IMR-90 (cell line): Measurements from ENCODE around the gene SSBP3. TPM values are rescaled to one million over a fixed set of nuclear protein-coding genes. Genes with fewer than 3 reads are reported as not detected.

Source experiments
- ATAC-seq: fragments of 200-7000 bp; cut with Tn5 transposase; 2 replicates; pipeline ENCODE4 v1.9.1; 2020; ENCODE audit warnings: low read depth, mild to moderate bottlenecking, moderate library complexity
- BruUV-seq: library from RNA; stranded (reverse); fragments of 400-500 nt; replicated peaks from 2 replicates; lab custom pipeline; 2021; lab: Mats Ljungman, UMichigan
- CTCF ChIA-PET: fragments of 300-600 bp; formaldehyde crosslinking; extraction: SDS; loops from one replicate; lab custom pipeline; 2021; ENCODE audit warnings: antibody characterized with exemption; lab: Yijun Ruan, JAX
- POLR2A ChIA-PET: fragments of 300-600 bp; sonication (Branson Sonifier 250); formaldehyde crosslinking; loops from one replicate; lab custom pipeline; 2022; ENCODE audit warnings: antibody characterized with exemption; ENCODE audit not compliant: unreplicated experiment; lab: Charles Lee
- DNase-seq: peaks from one replicate; pipeline ENCODE4 v3.0.0; 2013
- H2AFZ ChIP-seq: replicated peaks from 2 replicates; pipeline ENCODE3; 2013; ENCODE audit warnings: low read length, mild to moderate bottlenecking; ENCODE audit not compliant: poor library complexity
- H2AK5ac ChIP-seq: 2 replicates; pipeline ENCODE4 v1.6.1; 2013; ENCODE audit warnings: low read depth, low read length, inconsistent platforms
- H2AK9ac ChIP-seq: replicated peaks from 2 replicates; pipeline ENCODE3; 2013; ENCODE audit warnings: mild to moderate bottlenecking, low read depth, low read length, moderate library complexity; ENCODE audit not compliant: poor library complexity
- H2BK120ac ChIP-seq: 2 replicates; pipeline ENCODE4 v1.6.1; 2013; ENCODE audit warnings: low read depth, low read length, inconsistent platforms
- H2BK15ac ChIP-seq: 3 replicates; pipeline ENCODE4 v1.6.1; 2013; ENCODE audit warnings: low read depth, low read length, inconsistent platforms
- H2BK20ac ChIP-seq: 2 replicates; pipeline ENCODE4 v1.6.1; 2013; ENCODE audit warnings: low read depth, mild to moderate bottlenecking, inconsistent platforms, low read length, moderate library complexity
- H2BK5ac ChIP-seq: 2 replicates; pipeline ENCODE4 v1.6.1; 2013; ENCODE audit warnings: mild to moderate bottlenecking, low read depth, low read length, inconsistent platforms; ENCODE audit not compliant: poor library complexity, severe bottlenecking
- H3K14ac ChIP-seq: replicated peaks from 2 replicates; pipeline ENCODE4 v1.6.1; 2013; ENCODE audit warnings: low read depth, low read length, inconsistent platforms
- H3K18ac ChIP-seq: 2 replicates; pipeline ENCODE4 v1.6.1; 2013; ENCODE audit warnings: low read depth, low read length, control low read depth
- H3K23ac ChIP-seq: 2 replicates; pipeline ENCODE4 v1.6.1; 2013; ENCODE audit warnings: low read depth, low read length, inconsistent platforms
- H3K27ac ChIP-seq: 2 replicates; pipeline ENCODE4 v1.5.1; 2013; ENCODE audit warnings: mild to moderate bottlenecking, control low read depth, low read length; ENCODE audit not compliant: insufficient read depth
- H3K27me3 ChIP-seq: 2 replicates; pipeline ENCODE4 v1.6.1; 2013; ENCODE audit warnings: low read length; ENCODE audit not compliant: control insufficient read depth, insufficient read depth
- H3K36me3 ChIP-seq: 2 replicates; pipeline ENCODE4 v1.6.1; 2013; ENCODE audit warnings: low read length, mixed read lengths; ENCODE audit not compliant: control insufficient read depth, insufficient read depth
- H3K4ac ChIP-seq: 2 replicates; pipeline ENCODE4 v1.6.1; 2013; ENCODE audit warnings: low read depth, low read length, inconsistent platforms
- H3K4me1 ChIP-seq: 2 replicates; pipeline ENCODE4 v1.6.1; 2013; ENCODE audit warnings: low read length, mixed read lengths; ENCODE audit not compliant: control insufficient read depth, insufficient read depth
- H3K4me2 ChIP-seq: 2 replicates; pipeline ENCODE4 v1.6.1; 2013; ENCODE audit warnings: low read depth, mild to moderate bottlenecking, control low read depth, low read length, moderate library complexity
- H3K4me3 ChIP-seq: 2 replicates; pipeline ENCODE4 v1.5.1; 2013; ENCODE audit warnings: low read depth, mild to moderate bottlenecking, control low read depth, low read length, moderate library complexity; ENCODE audit not compliant: insufficient read depth
- H3K56ac ChIP-seq: 2 replicates; pipeline ENCODE4 v1.6.1; 2013; ENCODE audit warnings: low read length, inconsistent platforms; ENCODE audit not compliant: insufficient read depth; ENCODE audit errors: extremely low read depth
- H3K79me1 ChIP-seq, 2 experiments: 2 replicates each; pipeline ENCODE4 v1.6.1; 2013; ENCODE audit warnings: low read length in 2 of 2, inconsistent platforms in 1 of 2, low read depth in 1 of 2
- H3K9ac ChIP-seq: 2 replicates; pipeline ENCODE4 v1.6.1; 2013; ENCODE audit warnings: low read depth, low read length, control low read depth
- H3K9me1 ChIP-seq: 2 replicates; pipeline ENCODE4 v1.6.1; 2013; ENCODE audit warnings: low read length, inconsistent platforms; ENCODE audit not compliant: insufficient read depth
- H3K9me3 ChIP-seq: 2 replicates; pipeline ENCODE4 v1.6.1; 2013; ENCODE audit warnings: low read length; ENCODE audit not compliant: control insufficient read depth, insufficient read depth
- H4K20me1 ChIP-seq: 2 replicates; pipeline ENCODE4 v1.6.1; 2013; ENCODE audit warnings: low read length, inconsistent platforms; ENCODE audit not compliant: insufficient read depth
- H4K5ac ChIP-seq: 2 replicates; pipeline ENCODE4 v1.6.1; 2013; ENCODE audit warnings: mild to moderate bottlenecking, low read depth, low read length, control low read depth
- H4K8ac ChIP-seq, 2 experiments: 2 replicates each; pipeline ENCODE4 v1.6.1; 2013; ENCODE audit warnings: low read depth in 2 of 2, low read length in 2 of 2, control low read depth in 1 of 2, inconsistent platforms in 1 of 2
- H4K91ac ChIP-seq: 2 replicates; pipeline ENCODE4 v1.6.1; 2013; ENCODE audit warnings: low read depth, low read length, inconsistent platforms; ENCODE audit not compliant: insufficient read depth
- CHD1 ChIP-seq: IDR thresholded peaks from 2 replicates; pipeline ENCODE4 v1.6.1; 2012; ENCODE audit warnings: low read depth, low read length, improper control_type of control experiment
- FOS ChIP-seq: fragments of 150-350 bp; IDR thresholded peaks from 2 replicates; pipeline ENCODE4 v1.6.1; 2016; ENCODE audit warnings: low read depth, low read length
- MAFK ChIP-seq: IDR thresholded peaks from 2 replicates; pipeline ENCODE4 v1.6.1; 2012; ENCODE audit warnings: low read depth, low read length, improper control_type of control experiment
- MAZ ChIP-seq: IDR thresholded peaks from 2 replicates; pipeline ENCODE4 v1.6.1; 2012; ENCODE audit warnings: low read depth, mild to moderate bottlenecking, low read length, improper control_type of control experiment, moderate library complexity, borderline replicate concordance
- MXI1 ChIP-seq: IDR thresholded peaks from 2 replicates; pipeline ENCODE4 v1.6.1; 2012; ENCODE audit warnings: low read depth, mild to moderate bottlenecking, low read length, moderate library complexity, borderline replicate concordance
- POLR2A ChIP-seq: IDR thresholded peaks from 2 replicates; pipeline ENCODE4 v1.6.1; 2012; ENCODE audit warnings: mild to moderate bottlenecking, low read depth, low read length
- RAD21 ChIP-seq: IDR thresholded peaks from 2 replicates; pipeline ENCODE4 v1.6.1; 2012; ENCODE audit warnings: low read length, improper control_type of control experiment
- RCOR1 ChIP-seq: IDR thresholded peaks from 2 replicates; pipeline ENCODE4 v1.6.1; 2012; ENCODE audit warnings: mild to moderate bottlenecking, low read length, improper control_type of control experiment; ENCODE audit not compliant: insufficient replicate concordance
- RFX5 ChIP-seq: IDR thresholded peaks from 2 replicates; pipeline ENCODE4 v1.8.0; 2012; ENCODE audit warnings: low read depth, mild to moderate bottlenecking, low read length, moderate library complexity
- WGBS, 2 experiments: methylation state at CpG; one replicate each; pipeline versions ENCODE4 v1.1.5 to v1.1.7; 2013; ENCODE audit warnings: missing lambda C conversion rate in 2 of 2; ENCODE audit not compliant: insufficient read length in 1 of 2; ENCODE audit errors: extremely low coverage in 2 of 2; 5-methylcytosine and 5-hydroxymethylcytosine counted together
- dilution Hi-C: fragments of 300-500 bp; cut with HindIII; formaldehyde crosslinking; loops from one replicate; pipeline ENCODE4 v1.14.3; 2018; ENCODE audit warnings: low sequenced_read_pairs; ENCODE audit not compliant: unreplicated experiment
- in situ Hi-C: fragments of 300-500 bp; cut with MboI; formaldehyde crosslinking; loops from 3 replicates; pipeline ENCODE4 v1.14.3; 2019; ENCODE audit warnings: low sequenced_read_pairs, inconsistent platforms, mixed read lengths
- intact Hi-C: fragments of 100-400 bp; cut with micrococcal nuclease; formaldehyde crosslinking; loops from 2 replicates; pipeline ENCODE4 v1.10.0; 2022
- polyA plus RNA-seq, 3 experiments: library from polyadenylated mRNA; depleted of rRNA; stranded (reverse); fragments of >200 nt; gene quantifications; 2 replicates each; pipeline ENCODE4 v1.2.3, GENCODE V29; 2012; ENCODE audit warnings: low replicate concordance in 1 of 3
- total RNA-seq: library from RNA; depleted of rRNA; stranded (reverse); fragments of >200 nt; gene quantifications from 2 replicates; pipeline ENCODE4 v1.2.3, GENCODE V29; 2012
- TF ChIP-seq, protein P1 (sequence below): conservative IDR thresholded peaks from 2 replicates; pipeline ENCODE4 v1.5.1; 2012; ENCODE audit warnings: mild to moderate bottlenecking, low read depth, low read length, improper control_type of control experiment

SSBP3 gene
- total and polyA plus RNA-seq, 2 of the 4 experiments (the other 2 are of a cell fraction): 10.9 to 39.6 TPM

DNA sequence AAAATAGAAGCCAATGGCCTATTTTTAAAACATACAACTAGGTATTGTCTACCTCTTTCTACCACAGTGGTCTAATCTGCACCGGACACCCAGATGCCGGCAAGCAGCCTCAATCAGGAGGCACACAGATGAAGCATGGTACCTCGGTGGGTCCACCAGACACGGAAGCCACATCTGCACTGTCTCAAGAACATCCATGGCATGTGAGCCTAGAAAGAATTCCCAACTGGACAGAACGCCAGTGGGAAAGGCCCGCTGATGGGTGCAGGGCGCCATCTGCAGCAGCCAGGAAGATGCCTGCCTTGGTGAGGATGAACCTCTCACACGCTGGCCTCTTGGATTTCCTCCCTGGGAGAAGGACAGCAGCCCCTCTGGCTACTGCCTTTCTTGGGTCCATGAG lies 126.7 kb downstream of the SSBP3 start:
- Histone ChIP-seq H3K56ac (peak overlapping the region; percentile 78; the same call in 1 of the 2 replicates), H2AK5ac (peak overlapping the region; percentile 97; the same call in 1 of the 2 replicates), H3K14ac (peak overlapping the region; percentile 95), H2BK120ac (peak overlapping the region; percentile 97), H2AK9ac (peak overlapping the region; percentile 86), H3K4ac (peak overlapping the region; percentile 78), H2BK5ac (peak overlapping the region; percentile 73), H3K27ac (peak overlapping the region; percentile 76), H3K4me2 (no peak overlapping the region), H4K91ac (peak overlapping the region; percentile 99), H3K9me1 (peaks cover 44% of the 10 kb centered on the region), H3K9me3 (no peaks in the 10 kb centered on the region), H3K4me1 (peaks cover 51% of the 10 kb centered on the region), H3K4me3 (no peak overlapping the region), H4K5ac (peak overlapping the region; percentile 96), H3K79me1 (peaks cover 39 to 76% of the 10 kb centered on the region in 2 experiments), H3K9ac (peak overlapping the region; percentile 38; the same call in 1 of the 2 replicates), H3K36me3 (peaks cover 19% of the 10 kb centered on the region), H3K23ac (peak overlapping the region; percentile 88; the same call in 1 of the 2 replicates), H3K27me3 (no peaks in the 10 kb centered on the region), H2BK15ac (peak overlapping the region; percentile 89; the same call in 2 of the 3 replicates), H4K20me1 (peaks cover 17% of the 10 kb centered on the region), H2AFZ (peak overlapping the region; percentile 11), H4K8ac (peak overlapping the region; percentile 88 to 97), H3K18ac (peak overlapping the region; percentile 94), H2BK20ac (peak overlapping the region; percentile 81)
- TF ChIP-seq MAZ (no peak), CHD1 (no peak), MXI1 (no peak), RCOR1 (no peak), RAD21 (no peak), POLR2A (no peak), MAFK (no peak), RFX5 (no peak), FOS (no peak)
- TF ChIP-seq, protein P1, sequence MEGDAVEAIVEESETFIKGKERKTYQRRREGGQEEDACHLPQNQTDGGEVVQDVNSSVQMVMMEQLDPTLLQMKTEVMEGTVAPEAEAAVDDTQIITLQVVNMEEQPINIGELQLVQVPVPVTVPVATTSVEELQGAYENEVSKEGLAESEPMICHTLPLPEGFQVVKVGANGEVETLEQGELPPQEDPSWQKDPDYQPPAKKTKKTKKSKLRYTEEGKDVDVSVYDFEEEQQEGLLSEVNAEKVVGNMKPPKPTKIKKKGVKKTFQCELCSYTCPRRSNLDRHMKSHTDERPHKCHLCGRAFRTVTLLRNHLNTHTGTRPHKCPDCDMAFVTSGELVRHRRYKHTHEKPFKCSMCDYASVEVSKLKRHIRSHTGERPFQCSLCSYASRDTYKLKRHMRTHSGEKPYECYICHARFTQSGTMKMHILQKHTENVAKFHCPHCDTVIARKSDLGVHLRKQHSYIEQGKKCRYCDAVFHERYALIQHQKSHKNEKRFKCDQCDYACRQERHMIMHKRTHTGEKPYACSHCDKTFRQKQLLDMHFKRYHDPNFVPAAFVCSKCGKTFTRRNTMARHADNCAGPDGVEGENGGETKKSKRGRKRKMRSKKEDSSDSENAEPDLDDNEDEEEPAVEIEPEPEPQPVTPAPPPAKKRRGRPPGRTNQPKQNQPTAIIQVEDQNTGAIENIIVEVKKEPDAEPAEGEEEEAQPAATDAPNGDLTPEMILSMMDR: no peak
- 97% methylated on average over 8 of the region's 8 CpGs; no CpG with 5 or more reads in 1 of the 2 experiments for WGBS, 2 experiments
- CTCF ChIA-PET: no interaction called here
- POLR2A ChIA-PET: no interaction called here
- dilution Hi-C loops: no loop called here
- intact Hi-C loops: no loop called here
- no TSS peak for BruUV-seq
- ATAC-seq (no peak), DNase-seq (no peak)
- in situ Hi-C loops: no loop called here
